Astrocyte (in vitro differentiated cells and primary cell): ENCODE results near the gene TMEM178B. TPM values are rescaled to one million over a fixed set of nuclear protein-coding genes. Genes with fewer than 3 reads are reported as not detected.

Source experiments
- DNase-seq: peaks from one replicate; pipeline ENCODE4 v3.0.0-alpha.2; 2010; ENCODE audit warnings: low read depth
- FAIRE-seq: peaks from 2 replicates; lab custom pipeline; 2011; peaks lifted over from hg19 to GRCh38; lab: Jason Lieb, UNC
- H2AFZ ChIP-seq: 2 replicates; pipeline ENCODE4 v1.6.0; 2012; ENCODE audit warnings: low read depth, low read length, inconsistent platforms
- H3K27ac ChIP-seq: 2 replicates; pipeline ENCODE4 v1.5.1; 2011; ENCODE audit warnings: low read depth, low read length, inconsistent platforms
- H3K27me3 ChIP-seq: 2 replicates; pipeline ENCODE4 v1.6.0; 2011; ENCODE audit warnings: low read length, inconsistent platforms; ENCODE audit not compliant: insufficient read depth
- H3K36me3 ChIP-seq: 2 replicates; pipeline ENCODE4 v1.5.1; 2011; ENCODE audit warnings: low read length, inconsistent platforms; ENCODE audit not compliant: insufficient read depth
- H3K4me1 ChIP-seq: 2 replicates; pipeline ENCODE4 v1.5.1; 2011; ENCODE audit warnings: low read length, inconsistent platforms; ENCODE audit not compliant: insufficient read depth
- H3K4me2 ChIP-seq: 2 replicates; pipeline ENCODE4 v1.6.0; 2012; ENCODE audit warnings: low read length, inconsistent platforms
- H3K4me3 ChIP-seq: 2 replicates; pipeline ENCODE4 v1.5.1; 2011; ENCODE audit warnings: low read depth, mild to moderate bottlenecking, low read length, inconsistent platforms; ENCODE audit not compliant: insufficient read depth
- H3K79me2 ChIP-seq: 2 replicates; pipeline ENCODE4 v1.6.0; 2012; ENCODE audit warnings: mild to moderate bottlenecking, low read length, inconsistent platforms; ENCODE audit not compliant: insufficient read depth
- H3K9ac ChIP-seq: 2 replicates; pipeline ENCODE4 v1.6.0; 2012; ENCODE audit warnings: mild to moderate bottlenecking, low read length, inconsistent platforms
- H3K9me3 ChIP-seq: 2 replicates; pipeline ENCODE4 v1.5.1; 2012; ENCODE audit warnings: low read depth, mild to moderate bottlenecking, low read length, inconsistent platforms; ENCODE audit not compliant: insufficient read depth
- H4K20me1 ChIP-seq: 2 replicates; pipeline ENCODE4 v1.6.0; 2012; ENCODE audit warnings: low read length, inconsistent platforms; ENCODE audit not compliant: insufficient read depth
- H3K27ac Mint-ChIP-seq: one replicate; pipeline ENCODE4 v1.8.0; 2021; ENCODE audit warnings: mild to moderate bottlenecking, mixed read lengths; ENCODE audit not compliant: unreplicated experiment
- H3K27me3 Mint-ChIP-seq: one replicate; pipeline ENCODE4 v1.8.0; 2021; ENCODE audit warnings: low read depth, mixed read lengths; ENCODE audit not compliant: unreplicated experiment
- H3K36me3 Mint-ChIP-seq: one replicate; pipeline ENCODE4 v1.8.0; 2021; ENCODE audit warnings: low read depth, mixed read lengths; ENCODE audit not compliant: unreplicated experiment
- H3K4me1 Mint-ChIP-seq: one replicate; pipeline ENCODE4 v1.8.0; 2021; ENCODE audit warnings: low read depth, mixed read lengths; ENCODE audit not compliant: unreplicated experiment
- H3K4me3 Mint-ChIP-seq: one replicate; pipeline ENCODE4 v1.8.0; 2021; ENCODE audit warnings: mild to moderate bottlenecking, moderate library complexity, mixed read lengths; ENCODE audit not compliant: unreplicated experiment
- H3K9me3 Mint-ChIP-seq: one replicate; pipeline ENCODE4 v1.8.0; 2021; ENCODE audit warnings: mild to moderate bottlenecking, mixed read lengths; ENCODE audit not compliant: unreplicated experiment
- CTCF ChIP-seq: IDR thresholded peaks from 2 replicates; pipeline ENCODE4 v1.5.1; 2011; ENCODE audit warnings: low read depth, mild to moderate bottlenecking, inconsistent platforms, low read length, moderate library complexity; ENCODE audit not compliant: insufficient read depth
- EZH2 ChIP-seq: IDR thresholded peaks from 2 replicates; pipeline ENCODE4 v1.6.1; 2012; ENCODE audit warnings: mild to moderate bottlenecking, low read length, inconsistent platforms; ENCODE audit not compliant: insufficient read depth
- total RNA-seq: library from RNA; stranded (reverse); gene quantifications from 2 replicates; pipeline ENCODE4 v1.2.1, GENCODE V29; 2021

TMEM178B gene
- total RNA-seq, 1 donor from 2014 or later = 3.9 TPM

GRCh38 chr7:141362580-141363435 is 288.9 kb downstream of the TMEM178B start:
- H2AFZ ChIP-seq = peak overlapping the region; percentile 29
- Mint-ChIP-seq H3K36me3 (no peaks in the 10 kb centered on the region), H3K9me3 (no peaks in the 10 kb centered on the region), H3K4me3 (no peak overlapping the region), H3K27ac (peak overlapping the region; percentile 99), H3K27me3 (no peaks in the 10 kb centered on the region), H3K4me1 (peaks cover 43% of the 10 kb centered on the region)
- H3K27ac ChIP-seq = peak overlapping the region; percentile 81
- peak overlapping the region; percentile 68 for H3K9ac ChIP-seq
- TF ChIP-seq CTCF = no peak
- no peak for TF ChIP-seq EZH2
- H3K36me3 ChIP-seq = no peaks in the 10 kb centered on the region
- no peak for FAIRE-seq
- no peaks in the 10 kb centered on the region for H3K9me3 ChIP-seq
- H3K4me2 ChIP-seq = peak overlapping the region; percentile 84
- DNase-seq = peak; percentile 88
- no peaks in the 10 kb centered on the region for H3K27me3 ChIP-seq
- peak overlapping the region; percentile 27 for H3K4me3 ChIP-seq
- H4K20me1 ChIP-seq = no peaks in the 10 kb centered on the region
- peaks cover 21% of the 10 kb centered on the region for H3K4me1 ChIP-seq
- no peaks in the 10 kb centered on the region for H3K79me2 ChIP-seq

GRCh38 chr7:141363748-141364147 is 289.9 kb downstream of the TMEM178B start:
- Histone ChIP-seq H3K4me3 (no peak overlapping the region), H3K4me1 (peaks cover 21% of the 10 kb centered on the region), H3K36me3 (no peaks in the 10 kb centered on the region), H3K4me2 (no peak overlapping the region), H3K9ac (peak overlapping the region; percentile 68), H4K20me1 (no peaks in the 10 kb centered on the region), H2AFZ (no peak overlapping the region), H3K9me3 (no peaks in the 10 kb centered on the region), H3K27ac (peak overlapping the region; percentile 81), H3K79me2 (no peaks in the 10 kb centered on the region), H3K27me3 (no peaks in the 10 kb centered on the region)
- no peak for TF ChIP-seq CTCF
- TF ChIP-seq EZH2 = no peak
- H3K4me3 Mint-ChIP-seq = no peak overlapping the region
- no peaks in the 10 kb centered on the region for H3K9me3 Mint-ChIP-seq
- peaks cover 43% of the 10 kb centered on the region for H3K4me1 Mint-ChIP-seq
- DNase-seq (no peak), FAIRE-seq (no peak)
- no peaks in the 10 kb centered on the region for H3K27me3 Mint-ChIP-seq
- H3K36me3 Mint-ChIP-seq = no peaks in the 10 kb centered on the region
- peak overlapping the region; percentile 99 for H3K27ac Mint-ChIP-seq
